Measurements from ENCODE around the gene LHFPL3.

The LHFPL3 gene

GRCh38 chr7:104538152-104538551 is 209.7 kb downstream of the LHFPL3 start:
- H3K4me3 ChIP-seq (ENCODE audit: low read depth, low read length) = no peak overlapping the region
- no peak for DNase-seq (ENCODE audit: low read depth)
- TF ChIP-seq MYC (IDR thresholded peaks at IDR 0.05; ENCODE audit: low read depth, low read length) (no peak), CTCF (IDR thresholded peaks at IDR 0.05; ENCODE audit: low read depth, low read length) (no peak), POLR2A (IDR thresholded peaks at IDR 0.05; ENCODE audit: extremely low read depth, insufficient read length) (no peak)
- TF ChIP-seq, protein P1, sequence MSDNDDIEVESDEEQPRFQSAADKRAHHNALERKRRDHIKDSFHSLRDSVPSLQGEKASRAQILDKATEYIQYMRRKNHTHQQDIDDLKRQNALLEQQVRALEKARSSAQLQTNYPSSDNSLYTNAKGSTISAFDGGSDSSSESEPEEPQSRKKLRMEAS (IDR thresholded peaks at IDR 0.05; ENCODE audit: low read depth, low read length) = no peak

DNA sequence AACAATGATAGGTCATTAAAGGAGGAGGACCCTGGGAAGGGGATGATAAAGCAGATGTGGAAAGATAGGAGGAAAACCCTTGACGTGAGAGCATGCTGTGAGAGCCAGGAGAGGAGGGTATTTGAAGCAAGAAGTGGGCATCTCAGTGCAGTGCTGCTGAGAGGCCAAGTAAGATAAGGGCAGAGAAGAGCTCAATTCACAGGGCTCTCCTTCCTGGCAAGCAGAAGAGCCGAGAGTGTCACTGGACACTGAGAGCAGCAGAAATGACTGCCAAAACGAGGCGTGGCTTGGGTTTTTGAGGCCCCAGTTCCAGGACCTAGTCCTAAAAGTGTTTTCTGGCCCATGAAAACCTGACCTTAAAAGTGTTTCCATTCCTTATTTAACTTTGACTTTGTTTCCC is 213.5 kb downstream of the LHFPL3 start:
- TF ChIP-seq CTCF (IDR thresholded peaks at IDR 0.05; ENCODE audit: low read depth, low read length) (no peak), MYC (IDR thresholded peaks at IDR 0.05; ENCODE audit: low read depth, low read length) (no peak), POLR2A (IDR thresholded peaks at IDR 0.05; ENCODE audit: extremely low read depth, insufficient read length) (no peak)
- TF ChIP-seq, protein P1 (IDR thresholded peaks at IDR 0.05; ENCODE audit: low read depth, low read length) = no peak
- DNase-seq (ENCODE audit: low read depth) = no peak
- no peak overlapping the region for H3K4me3 ChIP-seq (ENCODE audit: low read depth, low read length)

- peak; percentile 39 for DNase-seq (ENCODE audit: low read depth)
- no peak for TF ChIP-seq POLR2A (IDR thresholded peaks at IDR 0.05; ENCODE audit: extremely low read depth, insufficient read length)
- TF ChIP-seq MYC (IDR thresholded peaks at IDR 0.05; ENCODE audit: low read depth, low read length) = no peak
- TF ChIP-seq, protein P1 (IDR thresholded peaks at IDR 0.05; ENCODE audit: low read depth, low read length) = no peak
- TF ChIP-seq CTCF (IDR thresholded peaks at IDR 0.05; ENCODE audit: low read depth, low read length) = peak; percentile 34
Measured at GRCh38 chr7:104548861-104549260, 220.5 kb downstream of the LHFPL3 start.

DNA sequence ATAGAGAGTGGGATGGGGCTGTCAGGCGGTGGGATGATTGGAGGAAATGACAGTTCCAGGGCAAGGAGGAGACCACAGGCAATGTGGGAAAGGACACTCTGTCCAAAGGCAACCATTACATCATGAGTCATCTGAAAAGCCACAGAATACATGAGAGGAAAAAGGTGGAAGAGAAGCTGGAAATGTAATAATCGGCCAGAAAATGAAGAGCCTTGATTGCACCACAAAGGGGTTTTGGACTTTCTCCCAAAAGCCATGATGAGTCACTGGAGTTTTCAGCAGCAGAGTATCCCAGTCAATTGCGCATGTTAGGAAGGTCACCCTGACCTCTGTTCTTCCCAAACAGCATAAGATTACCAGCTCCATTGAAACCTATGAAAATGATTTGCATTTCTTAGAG is 222.0 kb downstream of the LHFPL3 start:
- no peak for DNase-seq (ENCODE audit: low read depth)
- TF ChIP-seq, protein P1 (IDR thresholded peaks at IDR 0.05; ENCODE audit: low read depth, low read length) = no peak
- TF ChIP-seq POLR2A (IDR thresholded peaks at IDR 0.05; ENCODE audit: extremely low read depth, insufficient read length) = no peak
- no peak for TF ChIP-seq MYC (IDR thresholded peaks at IDR 0.05; ENCODE audit: low read depth, low read length)
- no peak for TF ChIP-seq CTCF (IDR thresholded peaks at IDR 0.05; ENCODE audit: low read depth, low read length)
- H3K4me3 ChIP-seq (ENCODE audit: low read depth, low read length) = no peak overlapping the region

More at GRCh38 chr7:104548861-104549260, 220.5 kb downstream of the LHFPL3 start:
- H3K4me3 ChIP-seq (ENCODE audit: low read depth, low read length) = no peak overlapping the region

GRCh38 chr7:104551226-104551625 is 222.8 kb downstream of the LHFPL3 start:
- H3K4me3 ChIP-seq (ENCODE audit: low read depth, low read length) = no peak overlapping the region
- TF ChIP-seq, protein P1 (IDR thresholded peaks at IDR 0.05; ENCODE audit: low read depth, low read length) = no peak
- TF ChIP-seq POLR2A (IDR thresholded peaks at IDR 0.05; ENCODE audit: extremely low read depth, insufficient read length) = no peak
- no peak for TF ChIP-seq MYC (IDR thresholded peaks at IDR 0.05; ENCODE audit: low read depth, low read length)
- TF ChIP-seq CTCF (IDR thresholded peaks at IDR 0.05; ENCODE audit: low read depth, low read length) = no peak
- no peak for DNase-seq (ENCODE audit: low read depth)
